ENCODE data around the gene B4GALT1.

DNA sequence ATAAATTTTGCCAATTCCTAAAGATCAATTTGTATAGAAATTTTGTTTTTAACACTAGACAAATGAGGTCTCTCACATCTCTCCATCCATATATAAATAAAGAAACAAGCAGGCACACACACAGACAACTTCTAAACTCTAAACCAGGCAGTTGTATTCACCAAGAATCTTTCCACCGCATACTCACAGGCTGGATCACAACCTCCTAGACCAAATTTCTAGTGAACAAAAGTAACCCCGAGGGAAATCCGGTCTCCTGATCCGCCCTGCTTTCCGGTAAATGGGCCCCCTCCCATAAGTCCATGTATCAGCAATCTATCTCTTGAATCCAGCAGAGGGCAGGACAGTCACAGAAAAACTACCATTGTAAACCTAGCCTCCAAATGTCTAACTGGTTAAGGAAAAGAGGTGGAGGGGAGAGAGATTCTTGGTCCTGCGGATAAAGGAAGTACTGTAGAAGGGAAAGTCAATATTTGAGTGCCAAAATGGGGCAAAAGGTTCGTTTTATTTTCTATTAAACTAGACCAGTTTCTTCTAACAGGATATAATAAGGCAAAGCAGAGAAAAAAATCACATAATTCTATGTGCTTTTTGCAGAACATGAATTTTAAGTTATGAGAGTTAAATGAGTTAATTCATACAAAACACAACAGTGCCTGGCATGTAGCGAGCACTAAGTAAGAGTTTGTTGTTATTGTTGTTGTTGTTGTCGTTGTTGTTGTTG lies 85.8 kb downstream of the B4GALT1 start:
- TF ChIP-seq EZH2 (IDR thresholded peaks at IDR 0.05; ENCODE audit: low read depth, low read length, severe bottlenecking) (no peak), CTCF (IDR thresholded peaks at IDR 0.05; ENCODE audit: control extremely low read depth in 1 of 3, insufficient read depth in 1 of 3, low read depth in 1 of 3, low read length in 3 of 3) (peak; percentile 25 to 83 (median 77)), CEBPB (IDR thresholded peaks at IDR 0.05; ENCODE audit: low read depth, low read length) (no peak), SP1 (IDR thresholded peaks at IDR 0.05; ENCODE audit: low read depth, low read length) (no peak), POLR2AphosphoS5 (IDR thresholded peaks at IDR 0.05; ENCODE audit: low read depth, low read length) (no peak), SIX5 (IDR thresholded peaks at IDR 0.05; ENCODE audit: low read depth, low read length) (no peak), POLR2A (IDR thresholded peaks at IDR 0.05; ENCODE audit: control extremely low read depth in 1 of 2, low read depth in 2 of 2, low read length in 2 of 2) (no peak), TCF12 (IDR thresholded peaks at IDR 0.05; ENCODE audit: low read depth, low read length) (no peak)
- TF ChIP-seq, protein P1, sequence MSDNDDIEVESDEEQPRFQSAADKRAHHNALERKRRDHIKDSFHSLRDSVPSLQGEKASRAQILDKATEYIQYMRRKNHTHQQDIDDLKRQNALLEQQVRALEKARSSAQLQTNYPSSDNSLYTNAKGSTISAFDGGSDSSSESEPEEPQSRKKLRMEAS (IDR thresholded peaks at IDR 0.05) = no peak
